MM.1S (cell line): Measurements from ENCODE around the gene PNKP.

Experiments
- DNase-seq: peaks from one replicate; pipeline ENCODE4 v3.0.0-alpha.2; 2015
- H2AFZ ChIP-seq: fragments of 300-600 bp; sonication (generic); 2 replicates; pipeline ENCODE4 v1.6.0; 2016; ENCODE audit warnings: antibody characterized with exemption, low read length
- H3F3A ChIP-seq: fragments of 300-600 bp; sonication (generic); 2 replicates; pipeline ENCODE4 v1.6.1; 2016; ENCODE audit warnings: mild to moderate bottlenecking, antibody characterized with exemption, low read length, moderate library complexity, mixed read lengths; ENCODE audit not compliant: insufficient read depth
- H3K27ac ChIP-seq: fragments of 300-600 bp; sonication (generic); 2 replicates; pipeline ENCODE4 v1.5.1; 2016; ENCODE audit warnings: mild to moderate bottlenecking, low read length
- H3K27me3 ChIP-seq: fragments of 300-600 bp; sonication (generic); replicated peaks from 2 replicates; pipeline ENCODE4 v1.6.0; 2016; ENCODE audit warnings: low read length; ENCODE audit not compliant: insufficient read depth
- H3K36me3 ChIP-seq: fragments of 300-600 bp; sonication (generic); replicated peaks from 2 replicates; pipeline ENCODE4 v1.6.1; 2016; ENCODE audit warnings: mild to moderate bottlenecking, low read length, mixed read lengths; ENCODE audit not compliant: insufficient read depth
- H3K4me1 ChIP-seq: fragments of 300-600 bp; sonication (generic); 2 replicates; pipeline ENCODE4 v1.6.1; 2016; ENCODE audit warnings: low read length, mixed read lengths
- H3K4me2 ChIP-seq: fragments of 300-600 bp; sonication (generic); 2 replicates; pipeline ENCODE4 v1.6.0; 2016; ENCODE audit warnings: low read depth, low read length
- H3K4me3 ChIP-seq: fragments of 300-600 bp; sonication (generic); 2 replicates; pipeline ENCODE4 v1.5.1; 2016; ENCODE audit warnings: low read length, mixed read lengths
- H3K79me2 ChIP-seq: fragments of 300-600 bp; sonication (generic); 2 replicates; pipeline ENCODE4 v1.6.1; 2016; ENCODE audit warnings: mixed run types, low read length, mixed read lengths
- H3K9ac ChIP-seq: fragments of 300-600 bp; sonication (generic); 2 replicates; pipeline ENCODE4 v1.6.1; 2016; ENCODE audit warnings: low read length, mixed read lengths
- H3K9me2 ChIP-seq: fragments of 300-600 bp; sonication (generic); replicated peaks from 2 replicates; pipeline ENCODE4 v1.6.1; 2016; ENCODE audit warnings: mild to moderate bottlenecking, low read length, mixed read lengths; ENCODE audit not compliant: insufficient read depth
- H3K9me3 ChIP-seq: fragments of 300-600 bp; sonication (generic); replicated peaks from 2 replicates; pipeline ENCODE4 v1.6.1; 2016; ENCODE audit warnings: mild to moderate bottlenecking, low read length, mixed read lengths; ENCODE audit not compliant: insufficient read depth
- H4K20me1 ChIP-seq: fragments of 300-600 bp; sonication (generic); 2 replicates; pipeline ENCODE4 v1.6.1; 2016; ENCODE audit warnings: mild to moderate bottlenecking, low read length, moderate library complexity, mixed read lengths; ENCODE audit not compliant: insufficient read depth
- EZH2 ChIP-seq: fragments of 300-600 bp; sonication (generic); optimal IDR thresholded peaks from 2 replicates; pipeline ENCODE3; 2017; ENCODE audit warnings: low read depth, mild to moderate bottlenecking, antibody characterized with exemption, low read length, mixed read lengths
- EZH2phosphoT487 ChIP-seq: fragments of 300-600 bp; sonication (generic); IDR thresholded peaks from 2 replicates; pipeline ENCODE4 v1.6.1; 2018; ENCODE audit warnings: antibody characterized with exemption, low read length
- TF ChIP-seq, protein P1 (sequence below): fragments of 300-600 bp; sonication (generic); IDR thresholded peaks from 2 replicates; pipeline ENCODE4 v1.5.1; 2016; ENCODE audit warnings: antibody characterized with exemption, low read length, mixed read lengths

PNKP gene

DNA sequence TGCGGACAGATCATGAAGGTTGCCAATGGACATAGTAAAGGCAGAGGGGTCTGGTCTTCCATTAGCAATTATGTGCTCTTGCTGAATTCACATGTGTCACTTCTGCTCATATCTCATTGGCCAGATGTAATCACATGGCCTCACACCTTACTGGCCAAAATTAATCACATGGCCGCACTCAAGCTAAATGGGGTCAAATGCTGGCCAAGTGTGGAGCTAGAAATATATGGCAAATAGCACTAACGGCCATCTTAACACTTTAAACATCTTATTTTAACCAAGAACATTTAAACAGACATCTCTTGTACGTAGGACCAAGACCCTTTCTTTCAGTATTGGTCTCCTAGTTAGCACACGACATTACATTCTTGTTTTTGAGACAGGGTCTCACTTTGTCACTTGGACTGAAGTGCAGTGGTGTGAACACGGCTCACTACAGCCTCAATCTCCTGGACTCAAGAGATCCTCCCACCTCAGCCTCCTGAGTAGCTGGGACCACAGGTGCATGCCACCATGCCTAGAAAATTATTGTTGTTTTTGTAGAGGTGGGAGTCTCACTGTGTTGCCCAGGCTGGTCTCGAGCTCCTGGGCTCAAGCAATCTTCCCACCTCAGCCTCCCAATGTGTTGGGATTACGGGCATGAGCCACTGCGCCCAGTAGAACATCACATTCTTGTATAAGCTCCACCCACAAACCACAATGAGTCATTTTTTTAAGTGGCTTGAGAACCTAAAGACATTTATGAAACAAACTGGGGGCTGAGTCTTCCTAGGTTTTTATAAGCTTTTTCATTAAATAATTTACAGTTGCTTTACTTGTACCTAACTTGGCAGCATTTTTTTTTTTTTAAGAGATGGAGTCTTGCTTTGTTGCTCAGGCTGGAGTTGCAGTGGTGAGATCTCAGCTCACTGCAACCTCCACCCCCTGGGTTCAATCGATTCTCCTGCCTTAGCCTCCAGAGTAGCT lies 19.4 kb downstream of the PNKP start:
- no peak for DNase-seq
- H4K20me1 ChIP-seq: no peaks in the 10 kb centered on the region; the same call in 1 of the 2 replicates
- no peak overlapping the region for H3K27ac ChIP-seq
- no peaks in the 10 kb centered on the region for H3K9me2 ChIP-seq
- H3K79me2 ChIP-seq: peaks cover 17% of the 10 kb centered on the region
- TF ChIP-seq, protein P1, sequence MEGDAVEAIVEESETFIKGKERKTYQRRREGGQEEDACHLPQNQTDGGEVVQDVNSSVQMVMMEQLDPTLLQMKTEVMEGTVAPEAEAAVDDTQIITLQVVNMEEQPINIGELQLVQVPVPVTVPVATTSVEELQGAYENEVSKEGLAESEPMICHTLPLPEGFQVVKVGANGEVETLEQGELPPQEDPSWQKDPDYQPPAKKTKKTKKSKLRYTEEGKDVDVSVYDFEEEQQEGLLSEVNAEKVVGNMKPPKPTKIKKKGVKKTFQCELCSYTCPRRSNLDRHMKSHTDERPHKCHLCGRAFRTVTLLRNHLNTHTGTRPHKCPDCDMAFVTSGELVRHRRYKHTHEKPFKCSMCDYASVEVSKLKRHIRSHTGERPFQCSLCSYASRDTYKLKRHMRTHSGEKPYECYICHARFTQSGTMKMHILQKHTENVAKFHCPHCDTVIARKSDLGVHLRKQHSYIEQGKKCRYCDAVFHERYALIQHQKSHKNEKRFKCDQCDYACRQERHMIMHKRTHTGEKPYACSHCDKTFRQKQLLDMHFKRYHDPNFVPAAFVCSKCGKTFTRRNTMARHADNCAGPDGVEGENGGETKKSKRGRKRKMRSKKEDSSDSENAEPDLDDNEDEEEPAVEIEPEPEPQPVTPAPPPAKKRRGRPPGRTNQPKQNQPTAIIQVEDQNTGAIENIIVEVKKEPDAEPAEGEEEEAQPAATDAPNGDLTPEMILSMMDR: no peak
- no peak for TF ChIP-seq EZH2phosphoT487
- no peak for TF ChIP-seq EZH2
- no peak overlapping the region for H3K4me2 ChIP-seq
- H3K27me3 ChIP-seq: no peaks in the 10 kb centered on the region
- no peaks in the 10 kb centered on the region for H3K9me3 ChIP-seq
- no peak overlapping the region for H3K9ac ChIP-seq
- no peak overlapping the region for H3K4me3 ChIP-seq
- H2AFZ ChIP-seq: no peak overlapping the region
- no peaks in the 10 kb centered on the region for H3K36me3 ChIP-seq
- peaks cover 15% of the 10 kb centered on the region for H3K4me1 ChIP-seq
- H3F3A ChIP-seq: peaks cover 12% of the 10 kb centered on the region

DNA sequence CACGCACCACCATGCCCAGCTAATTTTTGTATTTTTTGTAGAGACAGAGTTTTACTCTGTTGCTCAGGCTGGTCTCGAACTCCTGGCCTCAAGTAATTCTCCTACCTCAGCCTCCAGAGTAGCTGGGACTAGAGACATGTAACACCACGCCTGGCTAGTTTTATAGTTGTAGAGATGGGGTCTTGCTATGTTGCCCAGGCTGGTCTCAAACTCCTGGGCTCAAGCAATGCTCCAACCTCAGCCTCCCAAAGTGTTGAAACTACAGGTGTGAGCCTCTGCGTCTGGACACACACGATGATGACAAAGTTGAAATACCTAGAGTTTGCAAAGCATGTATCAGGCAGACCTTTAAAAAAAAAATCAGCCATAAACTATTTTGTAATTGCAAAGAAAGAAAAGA lies 21.0 kb downstream of the PNKP start:
- Histone ChIP-seq H3K36me3 (no peaks in the 10 kb centered on the region), H3F3A (no peaks in the 10 kb centered on the region), H4K20me1 (no peaks in the 10 kb centered on the region), H3K79me2 (0 out of 2 replicates have a peak, but pooled peaks cover 3% of the 10 kb centered on the region), H3K27me3 (no peaks in the 10 kb centered on the region), H3K4me2 (no peak overlapping the region), H3K9ac (no peak overlapping the region), H3K9me2 (no peaks in the 10 kb centered on the region), H3K4me3 (no peak overlapping the region), H3K9me3 (no peaks in the 10 kb centered on the region), H3K27ac (no peak overlapping the region), H3K4me1 (peaks cover 3% of the 10 kb centered on the region; the same call in 1 of the 2 replicates), H2AFZ (no peak overlapping the region)
- DNase-seq: no peak
- TF ChIP-seq EZH2: no peak
- TF ChIP-seq EZH2phosphoT487: no peak
- TF ChIP-seq, protein P1: no peak

DNA sequence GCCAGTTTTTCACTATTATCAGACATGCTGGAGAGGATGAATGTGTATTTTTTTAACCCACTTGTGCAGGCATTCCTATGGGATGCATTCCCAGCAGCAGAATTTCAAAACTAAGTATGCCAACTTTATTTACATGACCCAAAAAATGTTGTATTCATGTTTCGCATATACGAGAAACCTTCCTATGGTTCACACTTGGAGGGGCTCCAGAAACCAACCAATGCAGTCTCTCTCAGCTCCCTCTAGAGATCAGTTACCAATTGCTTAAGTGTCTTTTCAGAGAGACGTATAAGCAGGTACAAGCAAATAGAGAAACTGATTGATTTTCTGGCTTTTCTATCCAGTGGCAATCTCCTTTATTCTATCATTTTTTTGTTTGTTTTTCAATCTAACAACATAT lies 22.0 kb downstream of the PNKP start:
- Histone ChIP-seq H3F3A (no peaks in the 10 kb centered on the region; the same call in 1 of the 2 replicates), H3K9me2 (no peaks in the 10 kb centered on the region), H3K9me3 (no peaks in the 10 kb centered on the region), H3K27ac (no peak overlapping the region), H3K4me3 (no peak overlapping the region), H3K36me3 (no peaks in the 10 kb centered on the region), H3K79me2 (0 out of 2 replicates have a peak, but pooled peaks cover 3% of the 10 kb centered on the region), H4K20me1 (no peaks in the 10 kb centered on the region), H3K27me3 (no peaks in the 10 kb centered on the region), H3K4me1 (peaks cover 3% of the 10 kb centered on the region; the same call in 1 of the 2 replicates), H2AFZ (no peak overlapping the region), H3K4me2 (no peak overlapping the region), H3K9ac (no peak overlapping the region)
- DNase-seq: no peak
- TF ChIP-seq EZH2 (no peak), EZH2phosphoT487 (no peak)
- TF ChIP-seq, protein P1: no peak
